HepG2 (cell line): ENCODE measurements around the gene SPATC1L.

ENCODE experiments used
- ESRRA ChIP-seq: sonication (generic); formaldehyde crosslinking; IDR thresholded peaks from 2 replicates; pipeline ENCODE4 v1.5.1; 2020; ENCODE audit warnings: mild to moderate bottlenecking, low read depth, missing genetic modification reagents
- FOXC1 ChIP-seq: sonication (generic); formaldehyde crosslinking; IDR thresholded peaks from 2 replicates; pipeline ENCODE4 v1.8.0; 2022; ENCODE audit warnings: mild to moderate bottlenecking, missing genetic modification reagents, borderline replicate concordance
- HCFC1 ChIP-seq: fragments of 150-350 bp; IDR thresholded peaks from 2 replicates; pipeline ENCODE4 v1.6.1; 2014; ENCODE audit warnings: low read depth, low read length
- NFIC ChIP-seq: IDR thresholded peaks from 2 replicates; pipeline ENCODE4 v1.6.1; 2012; ENCODE audit warnings: mild to moderate bottlenecking, low read length, inconsistent platforms
- ZZZ3 ChIP-seq: sonication (generic); formaldehyde crosslinking; IDR thresholded peaks from 2 replicates; pipeline ENCODE4 v1.4.0; 2020; ENCODE audit warnings: missing genetic modification reagents, mild to moderate bottlenecking, borderline replicate concordance

DNA sequence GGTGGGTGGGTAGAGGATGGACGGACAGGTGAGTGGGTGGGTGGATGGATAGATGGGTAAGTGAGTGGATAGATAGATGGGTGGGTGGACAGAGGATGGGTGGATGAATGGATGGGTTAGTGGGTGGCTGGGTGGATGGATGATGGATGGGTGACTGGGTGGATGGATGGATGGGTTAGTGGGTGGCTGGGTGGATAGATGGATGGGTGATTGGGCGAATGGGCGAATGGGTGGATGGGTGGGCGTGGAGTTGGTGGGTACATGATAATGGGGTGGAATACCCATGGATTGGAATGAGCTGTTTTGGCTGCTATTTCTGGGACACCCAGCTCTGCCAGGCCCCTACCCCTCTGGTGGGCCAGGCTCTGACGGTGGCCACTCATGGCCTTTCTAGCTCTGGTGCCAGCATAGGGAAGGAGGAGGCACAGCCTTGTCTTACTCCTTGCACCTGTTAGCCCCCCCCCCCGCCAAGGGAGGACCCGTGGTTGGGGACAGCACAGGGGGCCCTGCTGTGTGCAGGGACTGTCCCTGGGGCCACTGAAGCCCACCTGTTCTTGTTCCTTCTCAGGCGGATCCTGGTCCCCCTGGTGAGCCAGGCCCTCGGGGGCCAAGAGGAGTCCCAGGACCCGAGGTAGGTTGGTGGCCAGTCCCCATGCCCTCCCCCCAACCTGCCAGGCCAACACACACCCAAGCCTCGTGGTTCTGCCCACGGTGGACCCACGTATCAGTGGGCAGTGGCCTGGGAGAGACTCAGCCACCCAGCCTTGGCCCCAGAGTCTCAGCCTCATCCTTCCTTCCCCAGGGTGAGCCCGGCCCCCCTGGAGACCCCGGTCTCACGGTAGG lies 60.0 kb downstream of the SPATC1L start:
- no peak for TF ChIP-seq ZZZ3
- no peak for TF ChIP-seq ESRRA
- no peak for TF ChIP-seq HCFC1
- no peak for TF ChIP-seq NFIC
- TF ChIP-seq FOXC1 (CRISPR knock-in tag) = no peak
